Keratinocyte (primary cell): ENCODE data around the gene TNFAIP2. TPM values are rescaled to one million over a fixed set of nuclear protein-coding genes. Genes with fewer than 3 reads are reported as not detected.

ENCODE experiments used
- DNase-seq: peaks from one replicate; pipeline ENCODE4 v3.0.0-alpha.2; 2011; ENCODE audit warnings: low read depth, missing footprints, low spot score
- FAIRE-seq: peaks from 2 replicates; lab custom pipeline; 2011; peaks lifted over from hg19 to GRCh38; lab: Jason Lieb, UNC
- H2AFZ ChIP-seq: 2 replicates; pipeline ENCODE4 v1.6.0; 2012; ENCODE audit warnings: low read length, control low read depth, inconsistent platforms; ENCODE audit not compliant: control insufficient read depth
- H3K27ac ChIP-seq: 2 replicates; pipeline ENCODE4 v1.5.1; 2011; ENCODE audit warnings: low read length; ENCODE audit not compliant: control insufficient read depth, insufficient read depth
- H3K27me3 ChIP-seq: 3 replicates; pipeline ENCODE4 v1.6.0; 2011; ENCODE audit warnings: low read length; ENCODE audit not compliant: control insufficient read depth, insufficient read depth; ENCODE audit errors: extremely low read depth
- H3K36me3 ChIP-seq, 2 experiments: 2 replicates in 1 of 2; 3 replicates in 1 of 2; pipeline ENCODE4 v1.5.1; 2011; ENCODE audit warnings: low read length in 2 of 2, mild to moderate bottlenecking in 1 of 2; ENCODE audit not compliant: control insufficient read depth in 2 of 2, insufficient read depth in 2 of 2; ENCODE audit errors: extremely low read depth in 1 of 2
- H3K4me1 ChIP-seq: 3 replicates; pipeline ENCODE4 v1.5.1; 2011; ENCODE audit warnings: low read length; ENCODE audit not compliant: control insufficient read depth, insufficient read depth; ENCODE audit errors: extremely low read depth
- H3K4me2 ChIP-seq: 3 replicates; pipeline ENCODE4 v1.6.0; 2011; ENCODE audit warnings: low read depth, low read length; ENCODE audit not compliant: control insufficient read depth, insufficient read depth; ENCODE audit errors: extremely low read depth
- H3K4me3 ChIP-seq, 3 experiments: fragments of 200-600 bp in 1 of 3; sonication (generic) in 1 of 3; 2 replicates in 2 of 3; 3 replicates in 1 of 3; pipeline ENCODE4 v1.5.1; 2011 to 2016; ENCODE audit warnings: low read length in 3 of 3, mild to moderate bottlenecking in 3 of 3, control low read depth in 2 of 3, inconsistent platforms in 1 of 3, low read depth in 1 of 3, mixed read lengths in 1 of 3, mixed run types in 1 of 3, moderate library complexity in 1 of 3; ENCODE audit not compliant: control insufficient read depth in 2 of 3, insufficient read depth in 2 of 3; ENCODE audit errors: extremely low read depth in 1 of 3
- H3K79me2 ChIP-seq: 2 replicates; pipeline ENCODE4 v1.6.0; 2012; ENCODE audit warnings: low read length; ENCODE audit not compliant: control insufficient read depth, insufficient read depth
- H3K9ac ChIP-seq: 3 replicates; pipeline ENCODE4 v1.6.0; 2011; ENCODE audit warnings: low read length; ENCODE audit not compliant: control insufficient read depth, insufficient read depth; ENCODE audit errors: extremely low read depth
- H3K9me1 ChIP-seq: 3 replicates; pipeline ENCODE4 v1.6.0; 2011; ENCODE audit warnings: low read length; ENCODE audit not compliant: control insufficient read depth, insufficient read depth; ENCODE audit errors: extremely low read depth
- H3K9me3 ChIP-seq: 2 replicates; pipeline ENCODE4 v1.5.1; 2012; ENCODE audit warnings: low read depth, low read length; ENCODE audit not compliant: control insufficient read depth
- H4K20me1 ChIP-seq: 3 replicates; pipeline ENCODE4 v1.6.0; 2011; ENCODE audit warnings: low read length; ENCODE audit not compliant: control insufficient read depth, insufficient read depth; ENCODE audit errors: extremely low read depth
- CTCF ChIP-seq, 3 experiments: IDR thresholded peaks in 1 of 3; conservative IDR thresholded peaks in 1 of 3; optimal IDR thresholded peaks in 1 of 3; 2 replicates in 2 of 3; 3 replicates in 1 of 3; pipeline versions ENCODE3 to v1.5.1; 2011; ENCODE audit warnings: low read length in 3 of 3, mild to moderate bottlenecking in 3 of 3, moderate library complexity in 2 of 3, control low read depth in 1 of 3, inconsistent platforms in 1 of 3; ENCODE audit not compliant: insufficient read depth in 2 of 3; ENCODE audit errors: extremely low read depth in 1 of 3
- EZH2 ChIP-seq: IDR thresholded peaks from one replicate; pipeline ENCODE4 v1.6.1; 2012; ENCODE audit warnings: inconsistent platforms, mild to moderate bottlenecking, low read length, moderate library complexity
- dilution Hi-C: fragments of 300-500 bp; cut with MboI; formaldehyde crosslinking; loops from one replicate; pipeline ENCODE4 v1.7.0; 2020; ENCODE audit warnings: low sequenced_read_pairs; ENCODE audit not compliant: extremely low pct_ligation_motif_present
- polyA plus RNA-seq, 5 experiments: library from polyadenylated mRNA; depleted of rRNA in 3 of 5; stranded (reverse) in 3 of 5; stranded (forward) in 1 of 5; unstranded in 1 of 5; fragments of >200 nt; gene quantifications; 1 replicate in 1 of 5; 2 replicates in 3 of 5; 3 replicates in 1 of 5; pipeline versions ENCODE4 v1.2.1 to v1.2.3, GENCODE V29; 2011 to 2012; ENCODE audit warnings: missing spikeins in 2 of 5, low read depth in 1 of 5, low replicate concordance in 1 of 5

TNFAIP2 gene
- polyA plus RNA-seq, 1 donor (not counting 4 experiments of a cell fraction or from before 2014, with no cell fraction given) = 0.71 TPM

DNA sequence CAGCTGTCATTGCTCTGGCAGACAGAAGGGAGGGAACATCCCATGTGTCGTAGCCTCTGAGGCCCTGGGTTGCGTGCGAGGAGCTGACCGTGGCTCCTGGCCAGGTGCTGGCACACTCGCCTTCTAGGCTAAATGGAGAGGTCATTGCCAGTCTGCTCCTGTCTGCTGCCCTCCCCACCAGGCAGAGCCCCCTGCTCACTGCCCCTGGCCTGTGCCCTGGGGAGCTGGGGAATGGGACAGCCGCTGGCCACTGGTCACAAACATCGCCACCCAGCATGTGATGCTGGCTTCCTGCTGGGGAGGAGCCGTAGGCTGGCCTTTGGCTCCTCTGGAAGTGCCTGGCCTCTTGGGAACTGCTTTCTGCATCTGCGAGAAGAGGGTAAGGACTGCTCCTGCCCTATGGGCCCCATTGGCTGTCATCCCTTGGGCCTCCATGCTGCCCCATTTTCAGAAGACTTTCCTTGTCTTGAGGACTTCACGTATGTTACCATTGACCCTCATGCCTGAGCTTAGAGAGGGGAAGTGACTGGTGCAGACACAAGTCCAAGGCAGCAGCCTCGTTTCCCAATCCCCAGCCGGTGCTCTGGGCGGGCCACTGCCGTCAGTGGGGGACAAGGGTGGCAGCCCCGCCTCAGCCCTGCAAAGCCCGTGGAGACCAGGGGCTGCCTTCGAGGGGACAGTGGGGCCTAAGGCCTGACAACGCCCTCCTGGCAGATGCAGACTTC, 2.0 kb upstream of the TNFAIP2 start:
- no peak for FAIRE-seq
- DNase-seq = no peak
- Histone ChIP-seq H3K4me1 (peaks cover 7% of the 10 kb centered on the region), H3K4me2 (no peak overlapping the region), H3K36me3 (no peaks in the 10 kb centered on the region), H3K79me2 (no peaks in the 10 kb centered on the region), H4K20me1 (no peaks in the 10 kb centered on the region), H3K27me3 (peaks cover 48% of the 10 kb centered on the region), H2AFZ (no peak overlapping the region), H3K9me1 (no peaks in the 10 kb centered on the region), H3K9me3 (no peaks in the 10 kb centered on the region), H3K9ac (no peak overlapping the region), H3K4me3 (no peak overlapping the region), H3K27ac (no peak overlapping the region)
- dilution Hi-C loops = no loop called here
- no peak for TF ChIP-seq CTCF (optimal IDR thresholded peaks at IDR 0.05 in 1 of 3, IDR thresholded peaks at IDR 0.05 in 1 of 3, conservative IDR thresholded peaks at IDR 0.05 in 1 of 3; ENCODE audit: extremely low read depth in 1 of 3, insufficient read depth in 2 of 3, low read length in 3 of 3)
- no peak for TF ChIP-seq EZH2

DNA sequence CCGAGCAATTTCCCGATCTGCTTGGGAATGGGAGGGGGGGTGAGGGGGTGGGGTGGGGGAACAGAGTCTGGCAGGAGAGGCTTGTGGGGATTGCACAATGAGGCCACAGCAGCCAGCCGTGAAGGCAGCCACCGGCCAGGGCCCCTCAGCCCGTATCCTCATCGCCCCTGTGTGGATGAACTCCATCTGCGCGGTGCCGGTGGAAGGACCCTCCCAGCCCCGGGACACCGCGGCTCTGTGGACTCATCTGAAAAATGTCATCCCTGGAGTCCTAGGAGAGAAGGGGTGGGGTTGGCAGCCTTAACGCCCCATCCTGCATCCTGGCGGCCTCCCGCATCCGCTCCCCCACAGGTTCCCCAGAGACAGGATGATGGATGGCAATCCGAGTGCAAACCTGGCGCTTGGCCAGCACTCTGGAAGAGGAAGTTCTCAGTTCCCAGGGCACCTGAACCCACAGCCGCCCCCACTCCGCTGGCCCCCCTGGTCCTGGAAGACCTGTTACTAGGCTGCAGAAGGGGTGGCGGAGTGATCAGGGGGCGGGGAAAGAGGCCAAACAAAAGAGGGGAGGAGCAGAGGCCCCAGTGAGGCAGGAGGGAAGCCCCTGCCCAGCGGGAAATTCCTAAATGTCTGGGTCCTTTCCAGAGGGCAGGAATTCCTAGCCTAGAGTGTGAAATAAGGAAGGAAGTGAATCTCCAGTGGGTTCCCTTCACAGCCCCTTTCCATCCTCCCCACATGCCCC, 1.2 kb upstream of the TNFAIP2 start:
- Histone ChIP-seq H3K36me3 (no peaks in the 10 kb centered on the region), H3K79me2 (no peaks in the 10 kb centered on the region), H3K27me3 (peaks cover 51% of the 10 kb centered on the region), H3K9me1 (no peaks in the 10 kb centered on the region), H4K20me1 (no peaks in the 10 kb centered on the region), H3K27ac (no peak overlapping the region), H3K9ac (no peak overlapping the region), H3K4me1 (peaks cover 9% of the 10 kb centered on the region), H3K9me3 (no peaks in the 10 kb centered on the region), H3K4me3 (no peak overlapping the region), H3K4me2 (no peak overlapping the region), H2AFZ (no peak overlapping the region)
- FAIRE-seq (no peak), DNase-seq (no peak)
- dilution Hi-C loops = no loop called here
- TF ChIP-seq CTCF (optimal IDR thresholded peaks at IDR 0.05 in 1 of 3, IDR thresholded peaks at IDR 0.05 in 1 of 3, conservative IDR thresholded peaks at IDR 0.05 in 1 of 3; ENCODE audit: extremely low read depth in 1 of 3, insufficient read depth in 2 of 3, low read length in 3 of 3) (no peak), EZH2 (no peak)
